ENCODE measurements around the gene SCNN1G. TPM values are rescaled to one million over a fixed set of nuclear protein-coding genes. Genes with fewer than 3 reads are reported as not detected.

Gene SCNN1G
- total RNA-seq, 1 donor = not detected

- no peak overlapping the region for H3K4me3 ChIP-seq (ENCODE audit: insufficient read depth, low read length)
- H3K4me1 ChIP-seq (ENCODE audit: insufficient read depth, low read length) = no peaks in the 10 kb centered on the region
- no peak for TF ChIP-seq CTCF (IDR thresholded peaks at IDR 0.05; ENCODE audit: extremely low read depth, low read depth, low read length)
- H4K20me1 ChIP-seq (ENCODE audit: insufficient read depth, low read length) = no peaks in the 10 kb centered on the region
- no peaks in the 10 kb centered on the region for H3K9me3 ChIP-seq (ENCODE audit: low read depth, low read length)
- H3K27me3 ChIP-seq (ENCODE audit: insufficient read depth, low read length) = peaks cover 33% of the 10 kb centered on the region
- H3K79me2 ChIP-seq (ENCODE audit: insufficient read depth, low read length) = no peaks in the 10 kb centered on the region
- no peaks in the 10 kb centered on the region for H3K36me3 ChIP-seq (ENCODE audit: insufficient read depth, low read length)
- no peak overlapping the region for H2AFZ ChIP-seq (ENCODE audit: low read length)
- no peak overlapping the region for H3K27ac ChIP-seq (ENCODE audit: low read depth, low read length)
- no peak overlapping the region for H3K4me2 ChIP-seq (ENCODE audit: insufficient read depth, low read length)
- no peak for DNase-seq (ENCODE audit: insufficient read length, low spot score, missing footprints)
These were observed 3.1 kb downstream of the SCNN1G start for GRCh38 chr16:23185656-23186055.

DNA sequence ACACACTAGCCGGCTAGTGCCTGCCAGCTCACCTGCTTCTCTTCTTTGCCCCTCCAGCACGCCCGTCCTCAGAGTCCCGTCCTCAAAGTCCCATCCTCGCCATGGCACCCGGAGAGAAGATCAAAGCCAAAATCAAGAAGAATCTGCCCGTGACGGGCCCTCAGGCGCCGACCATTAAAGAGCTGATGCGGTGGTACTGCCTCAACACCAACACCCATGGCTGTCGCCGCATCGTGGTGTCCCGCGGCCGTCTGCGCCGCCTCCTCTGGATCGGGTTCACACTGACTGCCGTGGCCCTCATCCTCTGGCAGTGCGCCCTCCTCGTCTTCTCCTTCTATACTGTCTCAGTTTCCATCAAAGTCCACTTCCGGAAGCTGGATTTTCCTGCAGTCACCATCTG lies 3.6 kb downstream of the SCNN1G start:
- H3K36me3 ChIP-seq (ENCODE audit: insufficient read depth, low read length) = no peaks in the 10 kb centered on the region
- H3K4me2 ChIP-seq (ENCODE audit: insufficient read depth, low read length) = no peak overlapping the region
- DNase-seq (ENCODE audit: insufficient read length, low spot score, missing footprints) = no peak
- no peaks in the 10 kb centered on the region for H3K4me1 ChIP-seq (ENCODE audit: insufficient read depth, low read length)
- H3K27me3 ChIP-seq (ENCODE audit: insufficient read depth, low read length) = peaks cover 33% of the 10 kb centered on the region
- H3K4me3 ChIP-seq (ENCODE audit: insufficient read depth, low read length) = no peak overlapping the region
- no peaks in the 10 kb centered on the region for H3K9me3 ChIP-seq (ENCODE audit: low read depth, low read length)
- no peaks in the 10 kb centered on the region for H3K79me2 ChIP-seq (ENCODE audit: insufficient read depth, low read length)
- H4K20me1 ChIP-seq (ENCODE audit: insufficient read depth, low read length) = no peaks in the 10 kb centered on the region
- no peak for TF ChIP-seq CTCF (IDR thresholded peaks at IDR 0.05; ENCODE audit: extremely low read depth, low read depth, low read length)
- H3K27ac ChIP-seq (ENCODE audit: low read depth, low read length) = no peak overlapping the region
- H2AFZ ChIP-seq (ENCODE audit: low read length) = no peak overlapping the region

GRCh38 chr16:23187341-23187740 lies 4.8 kb downstream of the SCNN1G start:
- H3K27me3 ChIP-seq (ENCODE audit: insufficient read depth, low read length) = peaks cover 35% of the 10 kb centered on the region

GRCh38 chr16:23188911-23189310 lies 6.4 kb downstream of the SCNN1G start:
- H3K79me2 ChIP-seq (ENCODE audit: insufficient read depth, low read length) = no peaks in the 10 kb centered on the region
- no peak overlapping the region for H2AFZ ChIP-seq (ENCODE audit: low read length)
- H3K4me2 ChIP-seq (ENCODE audit: insufficient read depth, low read length) = no peak overlapping the region
- DNase-seq (ENCODE audit: insufficient read length, low spot score, missing footprints) = no peak
- peaks cover 23% of the 10 kb centered on the region for H3K27me3 ChIP-seq (ENCODE audit: insufficient read depth, low read length)
- no peaks in the 10 kb centered on the region for H3K36me3 ChIP-seq (ENCODE audit: insufficient read depth, low read length)
- no peaks in the 10 kb centered on the region for H3K4me1 ChIP-seq (ENCODE audit: insufficient read depth, low read length)
- H4K20me1 ChIP-seq (ENCODE audit: insufficient read depth, low read length) = no peaks in the 10 kb centered on the region
- no peak for TF ChIP-seq CTCF (IDR thresholded peaks at IDR 0.05; ENCODE audit: extremely low read depth, low read depth, low read length)
- H3K27ac ChIP-seq (ENCODE audit: low read depth, low read length) = no peak overlapping the region
- no peaks in the 10 kb centered on the region for H3K9me3 ChIP-seq (ENCODE audit: low read depth, low read length)
- no peak overlapping the region for H3K4me3 ChIP-seq (ENCODE audit: insufficient read depth, low read length)

More at GRCh38 chr16:23187341-23187740, 4.8 kb downstream of the SCNN1G start:
- Histone ChIP-seq H3K9me3 (ENCODE audit: low read depth, low read length) (no peaks in the 10 kb centered on the region), H4K20me1 (ENCODE audit: insufficient read depth, low read length) (no peaks in the 10 kb centered on the region), H3K4me1 (ENCODE audit: insufficient read depth, low read length) (no peaks in the 10 kb centered on the region), H3K79me2 (ENCODE audit: insufficient read depth, low read length) (no peaks in the 10 kb centered on the region), H3K4me2 (ENCODE audit: insufficient read depth, low read length) (no peak overlapping the region), H3K27ac (ENCODE audit: low read depth, low read length) (no peak overlapping the region), H2AFZ (ENCODE audit: low read length) (no peak overlapping the region), H3K36me3 (ENCODE audit: insufficient read depth, low read length) (no peaks in the 10 kb centered on the region), H3K4me3 (ENCODE audit: insufficient read depth, low read length) (no peak overlapping the region)
- DNase-seq (ENCODE audit: insufficient read length, low spot score, missing footprints) = no peak
- no peak for TF ChIP-seq CTCF (IDR thresholded peaks at IDR 0.05; ENCODE audit: extremely low read depth, low read depth, low read length)
